Measurements from ENCODE around the gene MUC20. TPM values are rescaled to one million over a fixed set of nuclear protein-coding genes. Genes with fewer than 3 reads are reported as not detected.
"Not testable (repeated sequence)": the region's sequence is repeated elsewhere in the genome, so short reads cannot be mapped to it uniquely, and the experiment has no call there.

Gene MUC20
- under 1 TPM in 3 of 6 experiments, not detected in 3; 0.11 to 0.17 (median 0.14) TPM for total RNA-seq (2021; fragmentation: NEBNext Ultra II Directional; extraction: Animal tissue kit (Norgen Biotek cat#: 25700))
- long read RNA-seq: 0 reads

DNA sequence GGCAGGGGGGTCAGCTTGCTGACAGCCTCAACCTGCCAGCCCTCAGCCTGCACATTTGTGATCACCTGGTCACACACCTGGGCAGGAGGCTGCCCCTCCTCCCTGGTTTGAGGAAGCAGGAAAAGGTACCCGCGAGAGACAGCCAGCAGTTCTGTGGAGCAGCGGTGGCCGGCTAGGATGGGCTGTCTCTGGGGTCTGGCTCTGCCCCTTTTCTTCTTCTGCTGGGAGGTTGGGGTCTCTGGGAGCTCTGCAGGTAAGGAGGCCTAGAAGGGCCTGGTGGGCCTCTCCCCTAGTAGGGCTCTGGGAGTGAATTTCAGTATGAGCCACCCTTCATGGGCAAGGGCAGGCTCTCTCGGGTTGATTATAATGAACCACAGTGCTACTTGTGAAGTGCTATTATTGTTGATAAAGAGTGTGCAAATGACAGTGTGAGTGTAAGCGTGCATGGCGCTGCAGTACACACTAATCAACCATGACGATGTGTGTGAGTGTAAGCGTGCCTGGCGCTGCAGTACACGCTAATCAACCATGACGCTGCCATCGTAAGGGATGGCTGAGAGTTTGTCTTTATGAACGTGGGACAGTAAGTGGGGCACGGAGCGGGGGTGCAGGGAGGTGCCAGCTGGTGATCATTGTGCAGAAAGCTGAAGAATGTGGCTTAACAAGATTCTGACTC, at the start of gene MUC20:
Gene MUC20 (plus strand): TSS at position 148 of the 676 bp plus-strand sequence. CDS start 30 bp downstream, at position 178.
- DNase-seq; H3K27ac Mint-ChIP-seq; H3K4me3 Mint-ChIP-seq; H3K36me3 Mint-ChIP-seq (ENCODE audit: low read depth); H3K4me1 Mint-ChIP-seq (ENCODE audit: low read depth); H3K9me3 Mint-ChIP-seq: not testable (repeated sequence)
- peaks cover 21% of the 10 kb centered on the region for H3K27me3 Mint-ChIP-seq (ENCODE audit: insufficient read depth)

GRCh38 chr3:195671283-195671682, 49.5 kb upstream of the MUC20 start:
- not testable (repeated sequence) for H3K4me3 Mint-ChIP-seq; H3K4me1 Mint-ChIP-seq (ENCODE audit: low read depth); H3K9me3 Mint-ChIP-seq; H3K36me3 Mint-ChIP-seq (ENCODE audit: low read depth); H3K27ac Mint-ChIP-seq; H3K27me3 Mint-ChIP-seq (ENCODE audit: insufficient read depth); DNase-seq

DNA sequence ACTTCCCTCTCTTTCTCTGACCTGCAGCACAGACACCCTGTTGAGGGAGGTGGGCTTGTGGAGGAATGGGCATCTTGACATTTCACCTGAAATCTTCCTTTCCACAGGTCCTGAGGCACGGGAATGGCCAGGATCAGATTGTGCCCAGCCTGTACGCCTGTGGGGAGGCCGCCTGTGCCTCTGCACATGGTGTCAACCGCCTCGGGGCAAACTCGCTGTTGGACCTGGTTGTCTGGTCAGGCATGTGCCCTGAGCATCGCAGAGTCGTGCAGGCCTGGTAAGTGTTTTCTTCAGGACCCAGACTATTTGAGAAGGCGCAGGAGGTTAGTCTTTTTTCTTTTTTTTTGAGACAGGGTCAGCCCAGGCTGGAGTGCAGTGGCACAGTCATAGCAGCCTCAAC, 47.1 kb upstream of the MUC20 start:
- not testable (repeated sequence) for DNase-seq; H3K27me3 Mint-ChIP-seq (ENCODE audit: insufficient read depth); H3K4me3 Mint-ChIP-seq; H3K36me3 Mint-ChIP-seq (ENCODE audit: low read depth); H3K4me1 Mint-ChIP-seq (ENCODE audit: low read depth); H3K27ac Mint-ChIP-seq; H3K9me3 Mint-ChIP-seq

- H3K27ac Mint-ChIP-seq; H3K4me1 Mint-ChIP-seq (ENCODE audit: low read depth); H3K27me3 Mint-ChIP-seq (ENCODE audit: insufficient read depth); H3K9me3 Mint-ChIP-seq; DNase-seq; H3K4me3 Mint-ChIP-seq: not testable (repeated sequence)
- H3K36me3 Mint-ChIP-seq (ENCODE audit: low read depth): peaks cover 15% of the 10 kb centered on the region
Observed at GRCh38 chr3:195678391-195679015, 42.3 kb upstream of the MUC20 start.

- H3K36me3 Mint-ChIP-seq (ENCODE audit: low read depth): peaks cover 33% of the 10 kb centered on the region
- H3K4me3 Mint-ChIP-seq; H3K9me3 Mint-ChIP-seq; H3K4me1 Mint-ChIP-seq (ENCODE audit: low read depth); H3K27ac Mint-ChIP-seq; H3K27me3 Mint-ChIP-seq (ENCODE audit: insufficient read depth); DNase-seq: not testable (repeated sequence)
Observed at GRCh38 chr3:195680690-195681089, 40.1 kb upstream of the MUC20 start.

- not testable (repeated sequence) for H3K27ac Mint-ChIP-seq; DNase-seq; H3K4me3 Mint-ChIP-seq; H3K4me1 Mint-ChIP-seq (ENCODE audit: low read depth); H3K9me3 Mint-ChIP-seq; H3K27me3 Mint-ChIP-seq (ENCODE audit: insufficient read depth)
- peaks cover 41% of the 10 kb centered on the region for H3K36me3 Mint-ChIP-seq (ENCODE audit: low read depth)
Observed at GRCh38 chr3:195681458-195682103, 39.2 kb upstream of the MUC20 start.

DNA sequence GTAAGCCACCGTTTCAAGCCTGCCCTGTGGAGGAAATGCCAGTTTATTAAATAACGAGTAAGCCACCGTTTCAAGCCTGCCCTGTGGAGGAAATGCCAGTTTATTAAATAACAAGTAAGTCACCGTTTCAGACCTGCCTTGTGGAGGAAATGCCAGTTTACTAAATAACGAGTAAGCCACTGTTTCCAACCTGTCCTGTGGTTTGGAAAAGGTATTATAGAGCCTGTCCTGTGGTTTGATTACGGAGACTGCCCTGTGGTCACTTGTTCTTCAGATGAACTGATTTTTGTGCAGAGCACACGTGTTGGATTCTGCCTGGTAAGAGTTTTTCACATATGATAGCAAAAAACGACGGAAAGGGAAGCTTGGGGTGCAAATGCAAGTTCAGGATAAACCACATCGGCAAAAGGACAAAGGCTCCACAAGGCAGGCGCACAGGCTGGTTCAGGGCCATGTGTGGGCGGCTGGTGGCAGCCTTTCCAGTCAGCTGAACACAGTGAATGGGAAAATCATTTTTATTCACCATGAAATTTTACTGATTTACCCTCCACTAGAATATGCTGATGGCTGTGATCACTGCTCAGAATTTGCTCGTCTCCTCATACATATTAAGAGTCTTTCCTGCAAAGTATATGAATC, 38.6 kb upstream of the MUC20 start:
- peaks cover 47% of the 10 kb centered on the region for H3K36me3 Mint-ChIP-seq (ENCODE audit: low read depth)
- H3K4me3 Mint-ChIP-seq; H3K27ac Mint-ChIP-seq; DNase-seq; H3K9me3 Mint-ChIP-seq; H3K27me3 Mint-ChIP-seq (ENCODE audit: insufficient read depth); H3K4me1 Mint-ChIP-seq (ENCODE audit: low read depth): not testable (repeated sequence)

DNA sequence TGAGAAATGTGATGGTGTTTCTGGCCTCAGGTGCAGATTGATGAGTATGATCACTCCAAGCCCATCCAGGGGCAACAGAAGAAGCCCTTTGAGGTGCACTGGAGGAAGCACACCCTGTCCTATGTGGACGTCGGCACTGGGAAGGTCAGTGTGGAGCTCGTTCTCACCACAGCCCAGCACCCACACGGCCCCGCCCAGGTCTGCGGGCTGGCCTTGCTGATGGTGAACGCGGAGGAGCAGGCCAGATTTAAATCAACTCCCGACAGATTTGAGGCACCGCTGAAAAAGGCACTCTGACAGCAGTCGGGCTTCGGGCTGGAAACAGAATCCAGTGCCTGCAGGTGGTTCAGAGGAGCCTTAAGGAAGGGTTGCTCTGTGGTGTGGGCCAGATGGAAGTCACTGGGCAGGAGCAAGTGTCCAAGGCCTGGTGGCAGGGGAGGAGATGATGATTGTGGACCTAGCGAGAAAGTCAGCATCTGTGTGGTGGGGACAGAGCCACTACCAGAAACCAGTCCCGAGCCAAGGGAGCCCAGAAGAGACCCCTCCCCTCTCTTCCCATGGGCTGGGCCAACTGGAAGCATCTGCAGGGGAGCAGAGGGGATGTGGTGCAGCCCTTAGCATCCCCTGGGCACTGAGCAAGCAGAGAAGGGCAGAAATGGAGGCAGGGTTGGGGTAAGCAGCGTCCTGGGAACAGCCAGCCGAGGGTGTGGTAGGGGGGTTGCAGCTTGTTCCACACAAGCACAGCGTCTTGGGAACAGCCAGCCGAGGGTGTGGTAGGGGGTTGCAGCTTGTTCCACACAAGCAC, 36.9 kb upstream of the MUC20 start:
- not testable (repeated sequence) for H3K27me3 Mint-ChIP-seq (ENCODE audit: insufficient read depth); DNase-seq; H3K27ac Mint-ChIP-seq; H3K4me3 Mint-ChIP-seq; H3K9me3 Mint-ChIP-seq; H3K4me1 Mint-ChIP-seq (ENCODE audit: low read depth)
- peaks cover 41% of the 10 kb centered on the region for H3K36me3 Mint-ChIP-seq (ENCODE audit: low read depth)

GRCh38 chr3:195684527-195685257, 36.1 kb upstream of the MUC20 start:
- not testable (repeated sequence) for H3K4me1 Mint-ChIP-seq (ENCODE audit: low read depth)

DNA sequence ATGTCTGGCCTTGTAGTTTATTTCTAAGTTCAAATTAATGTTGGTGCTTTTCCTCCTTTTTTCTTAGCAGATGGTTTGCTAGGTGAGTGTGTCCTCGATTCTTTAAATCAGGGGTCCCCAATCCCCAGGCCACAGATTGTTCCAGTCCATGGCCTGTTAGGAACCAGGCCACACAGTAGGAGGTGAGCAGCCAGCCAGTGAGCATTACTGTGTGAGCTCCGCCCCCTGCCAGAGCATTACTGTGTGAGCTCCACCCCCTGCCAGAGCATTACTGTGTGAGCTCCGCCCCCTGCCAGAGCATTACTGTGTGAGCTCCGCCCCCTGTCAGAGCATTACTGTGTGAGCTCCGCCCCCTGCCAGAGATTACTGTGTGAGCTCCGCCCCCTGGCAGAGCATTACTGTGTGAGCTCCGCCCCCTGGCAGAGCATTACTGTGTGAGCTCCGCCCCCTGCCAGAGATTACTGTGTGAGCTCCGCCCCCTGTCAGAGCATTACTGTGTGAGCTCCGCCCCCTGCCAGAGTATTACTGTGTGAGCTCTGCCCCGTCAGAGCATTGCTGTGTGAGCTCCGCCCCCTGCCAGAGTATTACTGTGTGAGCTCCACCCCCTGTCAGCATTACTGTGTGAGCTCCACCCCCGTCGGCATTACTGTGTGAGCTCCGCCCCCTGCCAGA, 34.1 kb upstream of the MUC20 start:
- H3K27me3 Mint-ChIP-seq (ENCODE audit: insufficient read depth); H3K4me3 Mint-ChIP-seq; H3K9me3 Mint-ChIP-seq; H3K27ac Mint-ChIP-seq; H3K4me1 Mint-ChIP-seq (ENCODE audit: low read depth); DNase-seq: not testable (repeated sequence)
- peaks cover 46% of the 10 kb centered on the region for H3K36me3 Mint-ChIP-seq (ENCODE audit: low read depth)

More at GRCh38 chr3:195684527-195685257, 36.1 kb upstream of the MUC20 start:
- H3K4me3 Mint-ChIP-seq; H3K27me3 Mint-ChIP-seq (ENCODE audit: insufficient read depth); DNase-seq; H3K9me3 Mint-ChIP-seq; H3K27ac Mint-ChIP-seq: not testable (repeated sequence)
- peaks cover 46% of the 10 kb centered on the region for H3K36me3 Mint-ChIP-seq (ENCODE audit: low read depth)

DNA sequence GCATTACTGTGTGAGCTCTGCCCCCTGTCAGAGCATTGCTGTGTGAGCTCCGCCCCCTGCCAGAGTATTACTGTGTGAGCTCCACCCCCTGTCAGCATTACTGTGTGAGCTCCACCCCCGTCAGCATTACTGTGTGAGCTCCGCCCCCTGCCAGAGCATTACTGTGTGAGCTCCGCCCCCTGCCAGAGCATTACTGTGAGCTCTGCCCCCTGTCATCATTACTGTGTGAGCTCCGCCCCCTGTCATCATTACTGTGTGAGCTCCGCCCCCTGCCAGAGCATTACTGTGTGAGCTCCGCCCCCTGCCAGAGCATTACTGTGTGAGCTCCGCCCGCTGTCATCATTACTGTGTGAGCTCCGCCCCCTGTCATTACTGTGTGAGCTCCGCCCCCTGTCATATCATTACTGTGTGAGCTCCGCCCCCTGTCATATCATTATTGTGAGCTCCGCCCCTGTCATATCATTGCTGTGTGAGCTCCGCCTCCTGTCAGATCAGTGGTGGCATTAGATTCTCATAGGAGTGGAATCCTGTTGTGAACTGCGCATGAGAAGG, 33.5 kb upstream of the MUC20 start:
- H3K9me3 Mint-ChIP-seq; H3K27me3 Mint-ChIP-seq (ENCODE audit: insufficient read depth); H3K4me1 Mint-ChIP-seq (ENCODE audit: low read depth); H3K27ac Mint-ChIP-seq; H3K4me3 Mint-ChIP-seq; DNase-seq: not testable (repeated sequence)
- peaks cover 51% of the 10 kb centered on the region for H3K36me3 Mint-ChIP-seq (ENCODE audit: low read depth)

Data from HFFc6 (cell line).